Sigmoid colon (tissue), 7 donors: Measurements from ENCODE around the gene USP12. TPM values are rescaled to one million over a fixed set of nuclear protein-coding genes. Genes with fewer than 3 reads are reported as not detected.

Experiments
- DNase-seq: peaks from one replicate; pipeline ENCODE4 v3.0.0-alpha.2; 2019
- H3K27ac ChIP-seq, 4 donors: fragments of 200-600 bp; sonication (generic); one replicate each; pipeline ENCODE4 v1.5.1; 2016 to 2019; ENCODE audit warnings: mild to moderate bottlenecking in 1 of 4
- H3K27me3 ChIP-seq, 3 donors: fragments of 200-600 bp; sonication (generic); one replicate each; pipeline ENCODE4 v1.5.1; 2019; ENCODE audit warnings: mild to moderate bottlenecking in 1 of 3
- H3K36me3 ChIP-seq, 4 donors: fragments of 200-600 bp; sonication (generic); one replicate each; pipeline ENCODE4 v1.5.1; 2016 to 2019
- H3K4me1 ChIP-seq, 4 donors: fragments of 200-600 bp; sonication (generic); one replicate each; pipeline ENCODE4 v1.5.1; 2017 to 2019
- H3K4me3 ChIP-seq, 4 donors: fragments of 200-600 bp; sonication (generic); one replicate each; pipeline ENCODE4 v1.5.1; 2017 to 2019; ENCODE audit warnings: mild to moderate bottlenecking in 2 of 4, moderate library complexity in 1 of 4
- H3K9me3 ChIP-seq, 4 donors: fragments of 200-600 bp in 3 of 4; sonication (generic) in 3 of 4; one replicate each; pipeline versions ENCODE4 v1.5.1 to v1.6.1; 2013 to 2019
- CTCF ChIP-seq, 4 experiments: fragments of 450-650 bp in 3 of 4; fragments of 200-600 bp in 1 of 4; IDR thresholded peaks; one replicate each; pipeline ENCODE4 v1.5.1; 2016 to 2019; ENCODE audit warnings: antibody characterized with exemption in 4 of 4, mild to moderate bottlenecking in 3 of 4, moderate library complexity in 2 of 4
- EP300 ChIP-seq, 4 donors: sonication (generic); formaldehyde crosslinking; IDR thresholded peaks; one replicate each; pipeline ENCODE4 v1.6.1; 2017; ENCODE audit warnings: antibody characterized with exemption in 4 of 4
- POLR2A ChIP-seq, 2 donors: fragments of 450-650 bp; IDR thresholded peaks; one replicate each; pipeline ENCODE4 v1.6.1; 2016; ENCODE audit warnings: antibody characterized with exemption in 2 of 2, mild to moderate bottlenecking in 2 of 2, moderate library complexity in 2 of 2
- POLR2AphosphoS5 ChIP-seq, 4 donors: sonication (generic); formaldehyde crosslinking; IDR thresholded peaks; one replicate each; pipeline ENCODE4 v1.6.1; 2017; ENCODE audit warnings: antibody characterized with exemption in 4 of 4
- WGBS, 2 donors: extraction: QIAGEN DNeasy Blood & Tissue Kit; methylation state at CpG; one replicate each; pipeline ENCODE4 v1.1.7; 2013; 5-methylcytosine and 5-hydroxymethylcytosine counted together
- intact Hi-C: fragments of 100-400 bp; cut with DNase I; formaldehyde crosslinking; loops from one replicate; pipeline ENCODE4 v1.15.1; 2023
- polyA plus RNA-seq, 3 donors: library from polyadenylated mRNA; stranded (reverse); fragments of 200-250 nt; gene quantifications; one replicate each; pipeline ENCODE4 v1.2.3, GENCODE V29; 2013
- total RNA-seq, 4 donors: library from RNA; depleted of rRNA; stranded (reverse); fragments of >200 nt; gene quantifications; one replicate each; pipeline ENCODE4 v1.1.0, GENCODE V29; 2016
- donor health status: healthy with polysubstance abuse.
- donor health status: Bipolar disorder and iron deficiency.
- donor health status: healthy.

Gene USP12
- total and polyA plus RNA-seq, 7 donors: 20.3 to 91.3 (median 69.5) TPM

- H3K36me3 ChIP-seq: no peaks in the 10 kb centered on the region
- 83 to 89% methylated on average over 9 of the region's 9 CpGs for WGBS, 2 donors
- no peak for DNase-seq
These were observed 12.0 kb upstream of the USP12 start for GRCh38 chr13:27183561-27184147.

GRCh38 chr13:27182844-27183497 lies 11.4 kb upstream of the USP12 start:
- peak in 3 of 4 donors; percentile 14 to 47 (median 38) for TF ChIP-seq POLR2AphosphoS5 (IDR thresholded peaks at IDR 0.05)
- TF ChIP-seq CTCF (IDR thresholded peaks at IDR 0.05): no peak
- peak; percentile 71 for DNase-seq
- H3K9me3 ChIP-seq: no peaks in the 10 kb centered on the region
- 72 to 82% methylated on average over 10 of the region's 10 CpGs for WGBS, 2 donors
- H3K27me3 ChIP-seq: no peaks in the 10 kb centered on the region
- no peak overlapping the region for H3K4me3 ChIP-seq
- H3K36me3 ChIP-seq: no peaks in the 10 kb centered on the region
- intact Hi-C loops: no loop called here
- no peak overlapping the region for H3K27ac ChIP-seq
- H3K4me1 ChIP-seq: peaks cover 0 to 10% (median 3%) of the 10 kb centered on the region in 4 donors

More at GRCh38 chr13:27183561-27184147, 12.0 kb upstream of the USP12 start:
- Histone ChIP-seq H3K4me3 (no peak overlapping the region), H3K9me3 (no peaks in the 10 kb centered on the region), H3K4me1 (peaks cover 0 to 10% (median 3%) of the 10 kb centered on the region in 4 donors), H3K27ac (no peak overlapping the region), H3K27me3 (no peaks in the 10 kb centered on the region)
- intact Hi-C loops: no loop called here
- TF ChIP-seq POLR2AphosphoS5 (IDR thresholded peaks at IDR 0.05) (no peak), EP300 (IDR thresholded peaks at IDR 0.05) (no peak), CTCF (IDR thresholded peaks at IDR 0.05) (no peak), POLR2A (IDR thresholded peaks at IDR 0.05) (no peak)

- Histone ChIP-seq H3K36me3 (no peaks in the 10 kb centered on the region), H3K4me1 (peaks cover 0 to 10% (median 3%) of the 10 kb centered on the region in 4 donors), H3K9me3 (no peaks in the 10 kb centered on the region), H3K4me3 (no peak overlapping the region), H3K27me3 (no peaks in the 10 kb centered on the region), H3K27ac (no peak overlapping the region)
- TF ChIP-seq EP300 (IDR thresholded peaks at IDR 0.05) (no peak), POLR2AphosphoS5 (IDR thresholded peaks at IDR 0.05) (no peak), POLR2A (IDR thresholded peaks at IDR 0.05) (no peak), CTCF (IDR thresholded peaks at IDR 0.05) (no peak)
- WGBS, 2 donors: 93 to 95% methylated on average over 2 of the region's 2 CpGs
- DNase-seq: no peak
- intact Hi-C loops: no loop called here
These were observed 10.4 kb upstream of the USP12 start for GRCh38 chr13:27182054-27182453.

GRCh38 chr13:27177852-27178251 lies 6.2 kb upstream of the USP12 start:
- peaks cover 0 to 8% (median 2%) of the 10 kb centered on the region in 4 donors for H3K4me1 ChIP-seq
- H3K4me3 ChIP-seq: no peak overlapping the region
- no peaks in the 10 kb centered on the region for H3K9me3 ChIP-seq
- no peaks in the 10 kb centered on the region for H3K36me3 ChIP-seq
- no peaks in the 10 kb centered on the region for H3K27me3 ChIP-seq
- H3K27ac ChIP-seq: no peak overlapping the region
- intact Hi-C loops: no loop called here
- 50 to 68% methylated on average over 3 of the region's 3 CpGs for WGBS, 2 donors
- DNase-seq: no peak
- TF ChIP-seq CTCF (IDR thresholded peaks at IDR 0.05) (no peak), POLR2AphosphoS5 (IDR thresholded peaks at IDR 0.05) (no peak), POLR2A (IDR thresholded peaks at IDR 0.05) (no peak), EP300 (IDR thresholded peaks at IDR 0.05) (no peak)
